GM19438 (cell line): ENCODE results near the gene TRPC5OS.

Experiments used
- ATAC-seq: cut with Tn5 transposase; IDR thresholded peaks from one replicate; pipeline ENCODE4 v1.9.1; 2021; ENCODE audit warnings: low read depth; ENCODE audit not compliant: unreplicated experiment

TRPC5OS gene

DNA sequence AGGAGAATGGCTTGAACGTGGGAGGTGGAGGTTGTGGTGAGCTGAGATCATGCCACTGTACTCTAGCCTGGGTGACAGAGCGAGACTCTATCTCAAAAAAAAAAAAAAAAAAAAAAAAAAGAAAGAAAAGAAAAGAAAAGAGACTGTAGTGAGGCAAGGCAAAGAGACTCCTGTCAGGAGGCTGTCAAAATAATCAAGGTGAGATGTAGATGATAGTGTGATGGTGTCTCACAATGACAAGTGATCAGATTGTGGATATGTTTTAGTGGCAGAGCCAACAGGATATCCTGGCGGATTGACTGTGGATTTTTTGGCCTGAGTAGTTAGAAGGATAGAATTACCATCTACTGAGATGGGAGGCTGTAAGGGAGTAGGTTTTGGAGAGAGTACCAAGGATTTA is 12.6 kb downstream of the TRPC5OS start:
- no peak for ATAC-seq

- no peak for ATAC-seq
Measured at GRCh38 chrX:111892375-111892774, 16.4 kb downstream of the TRPC5OS start.

DNA sequence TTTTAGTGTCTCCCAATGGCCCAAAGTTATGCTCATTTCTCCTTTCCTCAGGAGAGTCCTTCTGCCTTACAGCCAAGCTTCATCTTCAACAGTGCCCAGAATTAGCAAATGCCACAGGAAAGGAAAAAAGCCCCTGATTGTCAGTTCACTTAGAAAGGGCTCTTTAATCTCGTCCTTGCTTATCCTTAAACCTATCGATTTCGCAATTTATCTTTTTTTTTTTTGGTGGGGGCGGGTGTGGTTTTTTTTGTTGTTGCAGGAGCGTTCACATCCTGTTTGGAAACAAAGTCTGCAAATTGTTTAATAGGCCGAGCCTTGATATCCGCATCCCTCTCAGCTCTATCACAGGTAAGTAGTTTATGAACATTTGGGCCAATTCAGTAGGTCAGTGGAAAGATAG is 20.2 kb downstream of the TRPC5OS start:
- ATAC-seq = no peak

DNA sequence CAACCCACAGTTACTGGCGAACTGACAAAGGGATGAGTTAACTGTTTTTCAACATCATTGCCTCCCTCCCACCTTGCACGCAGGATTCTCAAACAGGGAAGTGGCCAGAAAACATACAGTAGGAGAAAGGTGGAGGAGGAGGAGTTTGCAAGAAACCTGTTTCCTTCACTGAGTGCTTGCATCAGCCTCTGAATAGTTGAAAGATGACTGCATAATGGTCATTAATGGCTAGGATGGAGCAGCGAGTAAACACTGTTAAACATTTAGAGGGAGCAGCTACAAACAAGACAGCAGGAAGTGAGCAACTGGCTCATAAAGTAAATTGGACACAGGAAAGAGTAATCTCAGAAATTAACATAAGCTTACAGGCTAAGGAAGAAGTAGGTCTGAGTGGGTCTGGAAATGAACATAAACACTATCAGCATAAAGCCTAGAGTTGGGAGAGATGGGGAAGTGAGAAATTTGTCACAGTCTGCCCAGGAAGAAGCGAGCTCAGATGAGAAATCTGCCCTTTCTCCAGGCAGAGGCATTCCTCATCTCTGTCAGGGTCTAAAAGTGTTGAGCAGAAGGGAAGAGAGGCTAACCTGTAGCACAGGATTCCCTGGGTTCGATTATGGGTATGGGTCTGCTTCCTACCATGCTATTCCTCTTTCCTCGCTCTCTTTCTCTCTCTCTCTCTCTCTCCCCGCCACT is 38.6 kb downstream of the TRPC5OS start:
- no peak for ATAC-seq

DNA sequence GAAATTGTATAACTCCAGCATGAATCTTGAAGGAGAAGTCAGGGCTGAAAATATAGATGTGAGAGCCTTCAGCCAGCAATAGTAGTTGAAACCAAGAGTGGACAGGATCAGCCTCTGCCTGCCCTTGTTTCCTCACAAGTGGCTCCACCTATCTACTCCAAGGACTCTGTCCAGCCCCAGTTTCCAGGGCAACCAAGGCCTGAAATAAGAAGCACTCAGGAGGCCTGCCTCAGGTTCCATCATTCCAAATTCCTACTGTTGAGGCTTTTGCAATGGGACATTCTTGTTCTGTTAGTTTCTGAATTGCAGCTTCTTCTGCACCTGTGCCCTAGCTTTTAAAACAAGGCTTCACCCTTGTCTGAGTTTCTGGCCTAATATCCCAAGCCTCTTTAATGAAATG is 41.6 kb downstream of the TRPC5OS start:
- ATAC-seq = no peak

DNA sequence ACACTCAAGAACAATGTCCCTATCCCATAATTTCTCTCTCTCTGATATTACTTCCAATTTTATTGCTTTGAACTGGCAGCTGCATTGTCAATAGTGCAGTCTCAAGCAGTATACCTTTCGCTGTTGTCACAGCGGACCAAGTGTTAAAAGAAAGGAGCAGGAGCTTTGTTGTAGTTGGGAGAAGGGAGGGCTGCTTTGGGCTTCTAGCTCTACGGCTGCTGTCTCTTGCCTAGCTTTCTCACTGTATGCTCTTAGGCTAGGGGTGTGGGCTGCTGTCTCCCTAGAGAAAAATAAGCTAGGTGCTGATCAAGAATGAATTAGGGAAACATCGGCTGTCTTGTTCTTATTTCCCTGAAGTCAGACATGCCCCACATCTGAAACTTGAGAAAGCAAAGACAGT is 52.5 kb downstream of the TRPC5OS start:
- no peak for ATAC-seq
